Fibroblast of lung (primary cell): ENCODE measurements around the gene LMO3. TPM values are rescaled to one million over a fixed set of nuclear protein-coding genes. Genes with fewer than 3 reads are reported as not detected.
A peak's percentile ranks its signal among the peaks of the same experiment; 100 is the strongest.

Source experiments
- DNase-seq, 2 donors: peaks; one replicate each; pipeline versions ENCODE4 v3.0.0 to v3.0.0-alpha.2; 2010; ENCODE audit warnings: low read depth in 2 of 2
- H2AFZ ChIP-seq: 2 replicates; pipeline ENCODE4 v1.5.1; 2012; ENCODE audit warnings: low read length, control low read depth, inconsistent platforms
- H3K27ac ChIP-seq: 2 replicates; pipeline ENCODE4 v1.5.1; 2011; ENCODE audit warnings: low read length, control low read depth; ENCODE audit not compliant: insufficient read depth
- H3K27me3 ChIP-seq: 2 replicates; pipeline ENCODE4 v1.5.1; 2011; ENCODE audit warnings: mild to moderate bottlenecking, low read length; ENCODE audit not compliant: control insufficient read depth, insufficient read depth
- H3K36me3 ChIP-seq: 2 replicates; pipeline ENCODE4 v1.5.1; 2011; ENCODE audit warnings: low read length; ENCODE audit not compliant: control insufficient read depth, insufficient read depth
- H3K4me1 ChIP-seq: 2 replicates; pipeline ENCODE4 v1.5.1; 2011; ENCODE audit warnings: low read length; ENCODE audit not compliant: control insufficient read depth, insufficient read depth; ENCODE audit errors: extremely low read depth
- H3K4me2 ChIP-seq: 2 replicates; pipeline ENCODE4 v1.5.1; 2011; ENCODE audit warnings: low read length, control low read depth; ENCODE audit not compliant: insufficient read depth; ENCODE audit errors: extremely low read depth
- H3K4me3 ChIP-seq, 4 experiments: fragments of 200-600 bp in 1 of 4; sonication (generic) in 1 of 4; replicated peaks in 1 of 4; 2 replicates each; pipeline ENCODE4 v1.5.1; 2011 to 2016; ENCODE audit warnings: low read length in 4 of 4, low read depth in 3 of 4, mild to moderate bottlenecking in 3 of 4, control low read depth in 2 of 4, inconsistent platforms in 1 of 4, mixed read lengths in 1 of 4; ENCODE audit not compliant: insufficient read depth in 1 of 4; ENCODE audit errors: control extremely low read depth in 1 of 4
- H3K79me2 ChIP-seq: 2 replicates; pipeline ENCODE4 v1.5.1; 2012; ENCODE audit warnings: mild to moderate bottlenecking, low read length, inconsistent platforms; ENCODE audit not compliant: control insufficient read depth, insufficient read depth
- H3K9ac ChIP-seq: 2 replicates; pipeline ENCODE4 v1.5.1; 2011; ENCODE audit warnings: mild to moderate bottlenecking, low read length, control low read depth; ENCODE audit not compliant: insufficient read depth
- H3K9me3 ChIP-seq: 2 replicates; pipeline ENCODE4 v1.5.1; 2012; ENCODE audit warnings: low read depth, low read length; ENCODE audit not compliant: control insufficient read depth, insufficient read depth
- H4K20me1 ChIP-seq: 2 replicates; pipeline ENCODE4 v1.5.1; 2011; ENCODE audit warnings: low read length; ENCODE audit not compliant: control insufficient read depth, insufficient read depth; ENCODE audit errors: extremely low read depth
- EZH2 ChIP-seq: IDR thresholded peaks from 2 replicates; pipeline ENCODE4 v1.5.1; 2012; ENCODE audit warnings: low read length, control low read depth, mild to moderate bottlenecking; ENCODE audit errors: missing control alignments
- polyA plus RNA-seq, 2 donors: library from polyadenylated mRNA; depleted of rRNA in 1 of 2; stranded (reverse) in 1 of 2; unstranded in 1 of 2; fragments of >200 nt; gene quantifications; 2 replicates each; pipeline ENCODE4 v1.2.1, GENCODE V29; 2011 to 2012; ENCODE audit warnings: missing spikeins in 1 of 2
- total RNA-seq: library from RNA; depleted of rRNA; stranded (reverse); fragments of >200 nt; gene quantifications from 2 replicates; pipeline ENCODE4 v1.2.1, GENCODE V29; 2014
- TF ChIP-seq, protein P1 (sequence below), 2 donors: IDR thresholded peaks in 1 of 2; conservative IDR thresholded peaks in 1 of 2; 1 replicate in 1 of 2; 2 replicates in 1 of 2; pipeline ENCODE4 v1.5.1; 2011 to 2012; ENCODE audit warnings: low read length in 2 of 2, control low read depth in 1 of 2, inconsistent platforms in 1 of 2, low read depth in 1 of 2, mild to moderate bottlenecking in 1 of 2

LMO3 gene
- total and polyA plus RNA-seq, 2 donors (not counting 1 experiment from before 2014, with no cell fraction given) = 0.12 to 0.50 TPM

DNA sequence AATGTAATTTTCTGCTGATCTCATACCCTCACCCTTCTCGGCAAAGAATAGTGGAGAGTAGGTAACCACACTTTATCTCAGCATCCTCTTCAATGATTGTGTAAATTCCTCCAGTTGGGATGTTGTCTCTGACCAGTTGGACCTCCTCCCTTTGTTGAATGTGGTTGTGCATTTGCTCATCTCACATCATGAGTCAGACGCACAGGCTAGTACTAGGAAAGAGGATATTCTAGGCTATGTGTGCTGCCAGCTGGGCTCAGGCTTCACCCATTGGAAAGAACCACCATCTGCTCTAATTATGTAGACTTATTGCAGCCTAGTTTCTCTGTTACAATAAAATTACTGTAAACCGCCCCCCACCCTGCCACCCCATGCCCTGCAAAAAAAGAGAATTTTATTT, 90.3 kb downstream of the LMO3 start:
- no peak overlapping the region for H3K4me2 ChIP-seq
- H3K79me2 ChIP-seq = no peaks in the 10 kb centered on the region
- no peak overlapping the region for H3K27ac ChIP-seq
- H3K4me3 ChIP-seq = no peak overlapping the region
- H4K20me1 ChIP-seq = no peaks in the 10 kb centered on the region
- H3K27me3 ChIP-seq = no peaks in the 10 kb centered on the region
- TF ChIP-seq, protein P1, sequence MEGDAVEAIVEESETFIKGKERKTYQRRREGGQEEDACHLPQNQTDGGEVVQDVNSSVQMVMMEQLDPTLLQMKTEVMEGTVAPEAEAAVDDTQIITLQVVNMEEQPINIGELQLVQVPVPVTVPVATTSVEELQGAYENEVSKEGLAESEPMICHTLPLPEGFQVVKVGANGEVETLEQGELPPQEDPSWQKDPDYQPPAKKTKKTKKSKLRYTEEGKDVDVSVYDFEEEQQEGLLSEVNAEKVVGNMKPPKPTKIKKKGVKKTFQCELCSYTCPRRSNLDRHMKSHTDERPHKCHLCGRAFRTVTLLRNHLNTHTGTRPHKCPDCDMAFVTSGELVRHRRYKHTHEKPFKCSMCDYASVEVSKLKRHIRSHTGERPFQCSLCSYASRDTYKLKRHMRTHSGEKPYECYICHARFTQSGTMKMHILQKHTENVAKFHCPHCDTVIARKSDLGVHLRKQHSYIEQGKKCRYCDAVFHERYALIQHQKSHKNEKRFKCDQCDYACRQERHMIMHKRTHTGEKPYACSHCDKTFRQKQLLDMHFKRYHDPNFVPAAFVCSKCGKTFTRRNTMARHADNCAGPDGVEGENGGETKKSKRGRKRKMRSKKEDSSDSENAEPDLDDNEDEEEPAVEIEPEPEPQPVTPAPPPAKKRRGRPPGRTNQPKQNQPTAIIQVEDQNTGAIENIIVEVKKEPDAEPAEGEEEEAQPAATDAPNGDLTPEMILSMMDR (conservative IDR thresholded peaks at IDR 0.05 in 1 of 2, IDR thresholded peaks at IDR 0.05 in 1 of 2; ENCODE audit: low read depth in 1 of 2, low read length in 2 of 2) = no peak
- TF ChIP-seq EZH2 = no peak
- H3K36me3 ChIP-seq = no peaks in the 10 kb centered on the region
- no peak overlapping the region for H3K9ac ChIP-seq
- no peak overlapping the region for H2AFZ ChIP-seq
- peak; percentile 35 to 52 for DNase-seq
- no peaks in the 10 kb centered on the region for H3K4me1 ChIP-seq
- H3K9me3 ChIP-seq = no peaks in the 10 kb centered on the region

DNA sequence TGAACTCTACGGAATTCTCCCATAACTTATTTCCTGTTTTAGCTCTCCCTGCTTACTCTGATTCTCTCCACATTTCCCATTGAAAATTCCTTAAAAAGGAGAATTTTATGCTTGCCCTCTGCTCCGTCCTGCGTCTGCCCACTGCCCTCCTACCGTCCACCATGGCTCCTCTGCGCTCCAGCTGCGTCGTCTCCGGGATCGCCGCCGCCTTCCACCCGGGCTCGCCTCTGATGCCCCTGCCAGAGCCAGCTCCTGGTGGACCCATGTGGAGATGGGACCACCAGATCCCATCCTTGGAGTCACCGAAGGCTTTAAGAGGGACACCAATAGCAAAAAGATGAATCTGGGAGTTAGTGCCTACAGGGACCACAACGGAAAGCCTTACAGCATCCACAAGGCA, 92.7 kb downstream of the LMO3 start:
- no peak overlapping the region for H2AFZ ChIP-seq
- no peaks in the 10 kb centered on the region for H3K36me3 ChIP-seq
- no peak overlapping the region for H3K9ac ChIP-seq
- no peaks in the 10 kb centered on the region for H3K4me1 ChIP-seq
- H3K9me3 ChIP-seq = no peaks in the 10 kb centered on the region
- H3K27me3 ChIP-seq = no peaks in the 10 kb centered on the region
- H3K79me2 ChIP-seq = no peaks in the 10 kb centered on the region
- DNase-seq = no peak
- no peak overlapping the region for H3K4me2 ChIP-seq
- H4K20me1 ChIP-seq = no peaks in the 10 kb centered on the region
- no peak overlapping the region for H3K27ac ChIP-seq
- H3K4me3 ChIP-seq = no peak overlapping the region
- TF ChIP-seq, protein P1 (conservative IDR thresholded peaks at IDR 0.05 in 1 of 2, IDR thresholded peaks at IDR 0.05 in 1 of 2; ENCODE audit: low read depth in 1 of 2, low read length in 2 of 2) = no peak
- TF ChIP-seq EZH2 = no peak

DNA sequence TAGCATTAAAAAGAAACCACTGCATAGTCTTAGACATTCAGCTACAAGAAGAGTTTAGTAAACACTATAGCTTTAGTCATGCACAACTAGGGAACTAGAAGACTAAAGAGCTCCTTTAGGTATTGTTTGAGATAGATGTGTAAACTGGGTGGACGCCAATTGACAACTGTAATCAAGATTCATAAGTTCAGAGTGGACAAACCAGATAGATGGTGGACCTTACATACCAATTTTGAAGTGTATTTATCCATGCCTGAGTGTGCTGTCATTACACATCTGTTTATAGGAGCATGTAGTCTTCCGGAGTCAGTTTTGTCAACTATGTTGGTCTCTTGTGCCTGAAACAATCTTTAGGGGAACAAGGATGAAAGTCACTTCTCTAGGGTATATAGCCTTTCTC, 96.6 kb downstream of the LMO3 start:
- Histone ChIP-seq H3K4me1 (no peaks in the 10 kb centered on the region), H3K79me2 (no peaks in the 10 kb centered on the region), H3K36me3 (no peaks in the 10 kb centered on the region), H3K27me3 (no peaks in the 10 kb centered on the region), H2AFZ (no peak overlapping the region), H3K4me3 (no peak overlapping the region), H3K27ac (no peak overlapping the region), H3K4me2 (no peak overlapping the region), H3K9ac (no peak overlapping the region), H4K20me1 (no peaks in the 10 kb centered on the region), H3K9me3 (no peaks in the 10 kb centered on the region)
- DNase-seq = no peak
- TF ChIP-seq, protein P1 (conservative IDR thresholded peaks at IDR 0.05 in 1 of 2, IDR thresholded peaks at IDR 0.05 in 1 of 2; ENCODE audit: low read depth in 1 of 2, low read length in 2 of 2) = no peak
- no peak for TF ChIP-seq EZH2
